ENCODE results near the gene ALS2.
"Not testable (repeated sequence)": the region's sequence is repeated elsewhere in the genome, so short reads cannot be mapped to it uniquely, and the experiment has no call there.

ALS2 gene

GRCh38 chr2:201793631-201794030, 12.9 kb upstream of the ALS2 start:
- no peak for DNase-seq (ENCODE audit: low read depth)

GRCh38 chr2:201790989-201791388, 10.3 kb upstream of the ALS2 start:
- no peak for DNase-seq (ENCODE audit: low read depth)

GRCh38 chr2:201790291-201790690, 9.6 kb upstream of the ALS2 start:
- DNase-seq (ENCODE audit: low read depth): no peak

GRCh38 chr2:201789395-201789794, 8.7 kb upstream of the ALS2 start:
- DNase-seq (ENCODE audit: low read depth): no peak

- DNase-seq (ENCODE audit: low read depth): no peak
Measured at GRCh38 chr2:201788371-201788770, 7.6 kb upstream of the ALS2 start.

GRCh38 chr2:201786471-201786870, 5.7 kb upstream of the ALS2 start:
- DNase-seq (ENCODE audit: low read depth): no peak

GRCh38 chr2:201785135-201785534, 4.4 kb upstream of the ALS2 start:
- no peak for DNase-seq (ENCODE audit: low read depth)

GRCh38 chr2:201784563-201784962, 3.8 kb upstream of the ALS2 start:
- DNase-seq (ENCODE audit: low read depth): no peak

- DNase-seq (ENCODE audit: low read depth): peak; percentile 5
Measured at GRCh38 chr2:201781557-201782051, 871 bp upstream of the ALS2 start.

GRCh38 chr2:201779901-201780673, 646 bp downstream of the ALS2 start:
- DNase-seq (ENCODE audit: low read depth): no peak

GRCh38 chr2:201777869-201778268, 2.9 kb downstream of the ALS2 start:
- DNase-seq (ENCODE audit: low read depth): no peak

- DNase-seq (ENCODE audit: low read depth): no peak
Measured at GRCh38 chr2:201777043-201777442, 3.7 kb downstream of the ALS2 start.

GRCh38 chr2:201775326-201775725, 5.4 kb downstream of the ALS2 start:
- no peak for DNase-seq (ENCODE audit: low read depth)

- no peak for DNase-seq (ENCODE audit: low read depth)
Measured at GRCh38 chr2:201774546-201774945, 6.2 kb downstream of the ALS2 start.

- no peak for DNase-seq (ENCODE audit: low read depth)
Measured at GRCh38 chr2:201773990-201774389, 6.7 kb downstream of the ALS2 start.

- no peak for DNase-seq (ENCODE audit: low read depth)
Measured at GRCh38 chr2:201769666-201770373, 10.9 kb downstream of the ALS2 start.

GRCh38 chr2:201768918-201769317, 11.8 kb downstream of the ALS2 start:
- DNase-seq (ENCODE audit: low read depth): no peak

GRCh38 chr2:201765799-201766198, 14.9 kb downstream of the ALS2 start:
- DNase-seq (ENCODE audit: low read depth): no peak

GRCh38 chr2:201764469-201764868, 16.3 kb downstream of the ALS2 start:
- DNase-seq (ENCODE audit: low read depth): not testable (repeated sequence)

- no peak for DNase-seq (ENCODE audit: low read depth)
Measured at GRCh38 chr2:201761101-201761500, 19.6 kb downstream of the ALS2 start.

- no peak for DNase-seq (ENCODE audit: low read depth)
Measured at GRCh38 chr2:201759567-201759966, 21.2 kb downstream of the ALS2 start.

- no peak for DNase-seq (ENCODE audit: low read depth)
Measured at GRCh38 chr2:201758873-201759272, 21.9 kb downstream of the ALS2 start.

GRCh38 chr2:201758234-201758633, 22.5 kb downstream of the ALS2 start:
- DNase-seq (ENCODE audit: low read depth): no peak
